Adrenal gland (tissue), 5 donors: ENCODE data around the gene ZC3H12D.

Source experiments
- CTCF ChIP-seq, 6 experiments: fragments of 450-650 bp in 4 of 6; fragments of 200-600 bp in 2 of 6; sonication (generic) in 1 of 6; IDR thresholded peaks; 1 replicate in 5 of 6; 2 replicates in 1 of 6; pipeline versions ENCODE4 v1.5.1 to v1.8.0; 2016 to 2021; ENCODE audit warnings: antibody characterized with exemption in 6 of 6, mild to moderate bottlenecking in 2 of 6, moderate library complexity in 1 of 6
- POLR2A ChIP-seq, 2 donors: fragments of 450-650 bp; IDR thresholded peaks; one replicate each; pipeline ENCODE4 v1.6.1; 2017; ENCODE audit warnings: antibody characterized with exemption in 2 of 2, mild to moderate bottlenecking in 2 of 2, moderate library complexity in 1 of 2
- donor health status: DM: no; HTN: no; CAD: no.

DNA sequence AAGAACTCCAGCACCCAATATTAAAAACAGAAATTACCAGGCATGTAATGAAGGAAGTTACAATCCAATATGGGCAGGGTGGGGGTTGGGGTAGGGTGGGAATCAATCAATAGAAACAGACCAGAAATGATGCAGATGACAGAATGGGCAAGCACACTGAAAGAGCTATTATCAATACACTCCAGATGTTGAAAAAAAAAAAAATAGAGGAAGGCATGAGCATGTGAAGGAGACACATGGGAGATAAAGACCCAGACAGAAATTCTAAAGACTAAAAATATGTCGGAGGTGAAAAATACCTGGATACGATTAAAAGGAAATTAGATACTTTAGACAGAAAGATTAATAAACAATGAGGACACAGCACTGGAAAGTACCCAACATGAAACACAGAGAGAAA, 19.1 kb upstream of the ZC3H12D start:
- TF ChIP-seq CTCF (IDR thresholded peaks at IDR 0.05) (no peak), POLR2A (IDR thresholded peaks at IDR 0.05) (no peak)
